ENCODE results near the gene FAM131B. TPM values are rescaled to one million over a fixed set of nuclear protein-coding genes. Genes with fewer than 3 reads are reported as not detected.

FAM131B gene
- total and polyA plus RNA-seq, 2 of the 8 experiments (the other 6 are each of a cell fraction or from before 2014, with no cell fraction given): 23.1 to 38.2 TPM

DNA sequence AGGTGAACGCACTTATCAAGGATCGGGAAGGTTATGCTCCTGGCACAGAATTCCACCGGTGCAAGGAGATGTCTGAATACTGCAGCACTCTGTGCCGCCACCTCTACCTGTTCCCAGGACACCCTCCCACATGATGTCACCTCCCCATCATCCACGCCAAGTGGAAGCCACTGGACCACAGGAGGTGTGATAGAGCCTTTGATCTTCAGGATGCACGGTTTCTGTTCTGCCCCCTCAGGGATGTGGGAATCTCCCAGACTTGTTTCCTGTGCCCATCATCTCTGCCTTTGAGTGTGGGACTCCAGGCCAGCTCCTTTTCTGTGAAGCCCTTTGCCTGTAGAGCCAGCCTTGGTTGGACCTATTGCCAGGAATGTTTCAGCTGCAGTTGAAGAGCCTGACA is 57.6 kb downstream of the FAM131B start:
- no peaks in the 10 kb centered on the region for H3K9me3 ChIP-seq (ENCODE audit: insufficient read depth in 2 of 2, low read depth in 1 of 2, low read length in 1 of 2)
- H3K27ac ChIP-seq (ENCODE audit: low read depth, low read length): no peak overlapping the region
- no peak overlapping the region for H4K5ac ChIP-seq (ENCODE audit: insufficient read length, low read depth, low read length)
- H2AK5ac ChIP-seq (ENCODE audit: low read depth, low read length): no peak overlapping the region
- H3K4me3 ChIP-seq (ENCODE audit: extremely low read depth in 1 of 4, insufficient read depth in 2 of 4, low read depth in 3 of 4, low read length in 4 of 4): no peak overlapping the region
- H3K23ac ChIP-seq (ENCODE audit: insufficient read length): no peak overlapping the region
- DNase-seq (ENCODE audit: low read depth in 1 of 2, low spot score in 2 of 2) (no peak), FAIRE-seq (no peak)
- H2BK5ac ChIP-seq (ENCODE audit: low read depth, low read length): no peak overlapping the region
- no peak overlapping the region for H2AFZ ChIP-seq (ENCODE audit: low read length)
- ChIA-PET CTCF (ENCODE audit: partially characterized antibody) (interaction anchor here (0.8 to 8.2 kb wide), 22 partner anchors 11 to 103 kb away, joined by 3 to 85 read pairs (median 6); partner anchors contain the start of genes CASP2, CLCN1, EPHA1 and GSTK1), POLR2A (ENCODE audit: partially characterized antibody) (interaction anchor here (1.4 to 2.3 kb wide), 2 partner anchors 13 to 17 kb away, joined by 3 to 7 read pairs; partner anchors contain the start of gene CASP2)
- peaks cover 48 to 77% (median 74%) of the 10 kb centered on the region in 4 experiments for H3K36me3 ChIP-seq (ENCODE audit: control insufficient read depth in 2 of 4, insufficient read depth in 4 of 4, low read length in 3 of 4)
- no peak overlapping the region for H3K4ac ChIP-seq (replicated peaks; ENCODE audit: insufficient read length, low read depth, low read length)
- H2BK15ac ChIP-seq (ENCODE audit: low read length): no peak overlapping the region
- no peaks in the 10 kb centered on the region for H3K4me1 ChIP-seq (replicated peaks in 1 of 4; ENCODE audit: control insufficient read depth in 3 of 4, insufficient read depth in 4 of 4, low read length in 3 of 4)
- H3K79me2 ChIP-seq (ENCODE audit: control insufficient read depth in 1 of 2, insufficient read depth in 2 of 2, low read length in 2 of 2): no peaks in the 10 kb centered on the region
- H3K56ac ChIP-seq (replicated peaks; ENCODE audit: insufficient read length, low read depth, low read length): no peak overlapping the region
- H4K20me1 ChIP-seq (replicated peaks in 1 of 2; ENCODE audit: control insufficient read depth in 1 of 2, insufficient read depth in 2 of 2, low read length in 2 of 2): peaks cover 3 to 6% of the 10 kb centered on the region in 2 experiments
- H3K27me3 ChIP-seq (replicated peaks in 1 of 4; ENCODE audit: control insufficient read depth in 3 of 4, extremely low read depth in 1 of 4, insufficient read depth in 3 of 4, low read length in 3 of 4): no peaks in the 10 kb centered on the region
- no peaks in the 10 kb centered on the region; the same call in 1 of the 2 replicates for H3K79me1 ChIP-seq (ENCODE audit: low read depth, low read length)
- no peak overlapping the region for H4K8ac ChIP-seq (ENCODE audit: extremely low read depth, insufficient read depth, low read length)
- no peak overlapping the region for H3K14ac ChIP-seq (ENCODE audit: insufficient read length)
- 95% methylated on average over 6 of the region's 6 CpGs; no CpG with 5 or more reads in 1 of the 2 experiments for WGBS, 2 experiments (ENCODE audit: extremely low coverage in 1 of 2, insufficient coverage in 1 of 2, insufficient read length in 1 of 2, insufficient replicate concordance in 2 of 2, low coverage in 1 of 2, low lambda C conversion rate in 2 of 2, missing lambda C conversion rate in 1 of 2)
- H2BK120ac ChIP-seq (replicated peaks; ENCODE audit: low read depth, low read length): no peak overlapping the region
- H3K23me2 ChIP-seq (ENCODE audit: low read depth, low read length): no peaks in the 10 kb centered on the region
- no peak overlapping the region for H2BK20ac ChIP-seq (ENCODE audit: low read length)
- H3K4me2 ChIP-seq (ENCODE audit: insufficient read depth in 1 of 2, low read depth in 2 of 2, low read length in 2 of 2): no peak overlapping the region
- no peak overlapping the region for H3K18ac ChIP-seq (ENCODE audit: extremely low read depth, low read length)
- no peak overlapping the region for H2BK12ac ChIP-seq (ENCODE audit: low read depth, low read length)
- H4K91ac ChIP-seq (replicated peaks; ENCODE audit: insufficient read length, low read length): no peak overlapping the region
- no peak overlapping the region; a peak in 1 of 7 replicates for H3K9ac ChIP-seq (replicated peaks in 1 of 4; ENCODE audit: extremely low read depth in 1 of 4, low read depth in 3 of 4, low read length in 3 of 4)
- no peak for TF ChIP-seq BCL11A (IDR thresholded peaks at IDR 0.05; ENCODE audit: low read depth in 2 of 2, low read length in 2 of 2)
- no peak for TF ChIP-seq NRF1 (IDR thresholded peaks at IDR 0.05; ENCODE audit: low read depth, low read length)
- no peak for TF ChIP-seq RFX5 (IDR thresholded peaks at IDR 0.05; ENCODE audit: borderline replicate concordance, low read depth, low read length)
- TF ChIP-seq, protein P1, sequence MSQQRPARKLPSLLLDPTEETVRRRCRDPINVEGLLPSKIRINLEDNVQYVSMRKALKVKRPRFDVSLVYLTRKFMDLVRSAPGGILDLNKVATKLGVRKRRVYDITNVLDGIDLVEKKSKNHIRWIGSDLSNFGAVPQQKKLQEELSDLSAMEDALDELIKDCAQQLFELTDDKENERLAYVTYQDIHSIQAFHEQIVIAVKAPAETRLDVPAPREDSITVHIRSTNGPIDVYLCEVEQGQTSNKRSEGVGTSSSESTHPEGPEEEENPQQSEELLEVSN (IDR thresholded peaks at IDR 0.05): no peak
- no peak for TF ChIP-seq MAFK (IDR thresholded peaks at IDR 0.05; ENCODE audit: low read depth, low read length)
- TF ChIP-seq SP4 (IDR thresholded peaks at IDR 0.05; ENCODE audit: low read length): no peak
- TF ChIP-seq SIX5 (IDR thresholded peaks at IDR 0.05; ENCODE audit: low read depth, low read length): no peak
- TF ChIP-seq ASH2L (IDR thresholded peaks at IDR 0.05; ENCODE audit: low read length): no peak
- TF ChIP-seq YY1 (IDR thresholded peaks at IDR 0.05; ENCODE audit: low read depth, low read length): no peak
- no peak for TF ChIP-seq BRCA1 (IDR thresholded peaks at IDR 0.05; ENCODE audit: low read depth, low read length)
- TF ChIP-seq, protein P2, sequence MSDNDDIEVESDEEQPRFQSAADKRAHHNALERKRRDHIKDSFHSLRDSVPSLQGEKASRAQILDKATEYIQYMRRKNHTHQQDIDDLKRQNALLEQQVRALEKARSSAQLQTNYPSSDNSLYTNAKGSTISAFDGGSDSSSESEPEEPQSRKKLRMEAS (IDR thresholded peaks at IDR 0.05): no peak
- TF ChIP-seq TBP (IDR thresholded peaks at IDR 0.05; ENCODE audit: low read depth, low read length): no peak
- no peak for TF ChIP-seq CBX5 (IDR thresholded peaks at IDR 0.05; ENCODE audit: low read depth, low read length)
- TF ChIP-seq CTBP2 (IDR thresholded peaks at IDR 0.05; ENCODE audit: borderline replicate concordance, insufficient read depth, insufficient read length, low read length): no peak
